ENCODE results near the gene EGF. TPM values are rescaled to one million over a fixed set of nuclear protein-coding genes. Genes with fewer than 3 reads are reported as not detected.
"Not testable (repeated sequence)": the region's sequence is repeated elsewhere in the genome, so short reads cannot be mapped to it uniquely, and the experiment has no call there.

The EGF gene
- total RNA-seq, 1 experiment from 2014 or later, result not detected

DNA sequence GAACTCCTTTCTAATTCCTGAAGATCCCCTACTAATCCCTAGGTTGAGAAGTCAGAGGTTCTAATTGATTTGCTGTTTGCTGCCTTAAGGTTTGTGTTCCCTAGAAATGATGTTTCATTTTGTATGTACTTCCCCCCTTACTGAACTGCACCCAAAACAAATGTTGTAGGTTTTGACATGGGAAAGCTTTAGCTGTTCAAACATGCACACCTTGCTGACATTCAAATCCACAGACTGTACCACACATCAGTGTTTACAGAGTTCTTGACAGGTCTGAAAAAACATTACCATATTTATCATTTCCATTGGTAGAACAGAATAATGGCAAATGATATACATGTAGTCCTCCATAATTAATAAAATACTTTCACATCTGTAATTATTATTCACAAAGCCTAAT is 18.2 kb downstream of the EGF start:
- ChIA-PET POLR2A (no interaction called here), CTCF (no interaction called here)
- H3K36me3 ChIP-seq (ENCODE audit: control insufficient read depth, insufficient read depth, low read length), result no peaks in the 10 kb centered on the region

GRCh38 chr4:109931318-109931717 is 18.6 kb downstream of the EGF start:
- Histone ChIP-seq H3K27ac (ENCODE audit: low read length) (no peak overlapping the region), H3K36me3 (ENCODE audit: control insufficient read depth, insufficient read depth, low read length) (no peaks in the 10 kb centered on the region), H3K4me3 (ENCODE audit: low read depth in 2 of 2, low read length in 2 of 2) (no peak overlapping the region), H3K4me1 (ENCODE audit: control insufficient read depth, insufficient read depth, low read length) (no peaks in the 10 kb centered on the region), H3K9me3 (ENCODE audit: control insufficient read depth, insufficient read depth, low read depth, low read length) (no peaks in the 10 kb centered on the region), H3K27me3 (ENCODE audit: control insufficient read depth, insufficient read depth, low read length) (no peaks in the 10 kb centered on the region)
- ChIA-PET CTCF (no interaction called here), POLR2A (no interaction called here)
- TF ChIP-seq CTCF (IDR thresholded peaks at IDR 0.05) (no peak; the same call in 1 of the 2 replicates), POLR2AphosphoS5 (IDR thresholded peaks at IDR 0.05; ENCODE audit: low read depth, low read length) (no peak), TCF7L2 (IDR thresholded peaks at IDR 0.05; ENCODE audit: low read depth, low read length) (no peak), SIN3A (IDR thresholded peaks at IDR 0.05; ENCODE audit: borderline replicate concordance, insufficient read depth, low read depth, low read length) (no peak)
- TF ChIP-seq, protein P1, sequence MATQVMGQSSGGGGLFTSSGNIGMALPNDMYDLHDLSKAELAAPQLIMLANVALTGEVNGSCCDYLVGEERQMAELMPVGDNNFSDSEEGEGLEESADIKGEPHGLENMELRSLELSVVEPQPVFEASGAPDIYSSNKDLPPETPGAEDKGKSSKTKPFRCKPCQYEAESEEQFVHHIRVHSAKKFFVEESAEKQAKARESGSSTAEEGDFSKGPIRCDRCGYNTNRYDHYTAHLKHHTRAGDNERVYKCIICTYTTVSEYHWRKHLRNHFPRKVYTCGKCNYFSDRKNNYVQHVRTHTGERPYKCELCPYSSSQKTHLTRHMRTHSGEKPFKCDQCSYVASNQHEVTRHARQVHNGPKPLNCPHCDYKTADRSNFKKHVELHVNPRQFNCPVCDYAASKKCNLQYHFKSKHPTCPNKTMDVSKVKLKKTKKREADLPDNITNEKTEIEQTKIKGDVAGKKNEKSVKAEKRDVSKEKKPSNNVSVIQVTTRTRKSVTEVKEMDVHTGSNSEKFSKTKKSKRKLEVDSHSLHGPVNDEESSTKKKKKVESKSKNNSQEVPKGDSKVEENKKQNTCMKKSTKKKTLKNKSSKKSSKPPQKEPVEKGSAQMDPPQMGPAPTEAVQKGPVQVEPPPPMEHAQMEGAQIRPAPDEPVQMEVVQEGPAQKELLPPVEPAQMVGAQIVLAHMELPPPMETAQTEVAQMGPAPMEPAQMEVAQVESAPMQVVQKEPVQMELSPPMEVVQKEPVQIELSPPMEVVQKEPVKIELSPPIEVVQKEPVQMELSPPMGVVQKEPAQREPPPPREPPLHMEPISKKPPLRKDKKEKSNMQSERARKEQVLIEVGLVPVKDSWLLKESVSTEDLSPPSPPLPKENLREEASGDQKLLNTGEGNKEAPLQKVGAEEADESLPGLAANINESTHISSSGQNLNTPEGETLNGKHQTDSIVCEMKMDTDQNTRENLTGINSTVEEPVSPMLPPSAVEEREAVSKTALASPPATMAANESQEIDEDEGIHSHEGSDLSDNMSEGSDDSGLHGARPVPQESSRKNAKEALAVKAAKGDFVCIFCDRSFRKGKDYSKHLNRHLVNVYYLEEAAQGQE (IDR thresholded peaks at IDR 0.05; ENCODE audit: insufficient read depth in 1 of 2, low read depth in 2 of 2, low read length in 1 of 2), result no peak
- in situ Hi-C loops (cut with HindIII; ENCODE audit: low pct_unique_long_range_greater_than_20kb, low sequenced_read_pairs), result no loop called here
- BruUV-seq (replicated peaks), result no TSS peak
- no peak for DNase-seq (ENCODE audit: low read depth, low spot score)
- no peak for ATAC-seq
- intact Hi-C loops (cut with micrococcal nuclease; ENCODE audit: unreplicated experiment), result no loop called here

More for the DNA sequence above, 18.2 kb downstream of the EGF start:
- Histone ChIP-seq H3K27me3 (ENCODE audit: control insufficient read depth, insufficient read depth, low read length) (no peaks in the 10 kb centered on the region), H3K4me3 (ENCODE audit: low read depth in 2 of 2, low read length in 2 of 2) (no peak overlapping the region), H3K4me1 (ENCODE audit: control insufficient read depth, insufficient read depth, low read length) (no peaks in the 10 kb centered on the region), H3K9me3 (ENCODE audit: control insufficient read depth, insufficient read depth, low read depth, low read length) (no peaks in the 10 kb centered on the region), H3K27ac (ENCODE audit: low read length) (no peak overlapping the region)
- intact Hi-C loops (cut with micrococcal nuclease; ENCODE audit: unreplicated experiment), result no loop called here
- in situ Hi-C loops (cut with HindIII; ENCODE audit: low pct_unique_long_range_greater_than_20kb, low sequenced_read_pairs), result no loop called here
- TF ChIP-seq CTCF (IDR thresholded peaks at IDR 0.05) (no peak), POLR2AphosphoS5 (IDR thresholded peaks at IDR 0.05; ENCODE audit: low read depth, low read length) (no peak), TCF7L2 (IDR thresholded peaks at IDR 0.05; ENCODE audit: low read depth, low read length) (no peak), SIN3A (IDR thresholded peaks at IDR 0.05; ENCODE audit: borderline replicate concordance, insufficient read depth, low read depth, low read length) (no peak)
- TF ChIP-seq, protein P1 (IDR thresholded peaks at IDR 0.05; ENCODE audit: insufficient read depth in 1 of 2, low read depth in 2 of 2, low read length in 1 of 2), result no peak
- no TSS peak for BruUV-seq (replicated peaks)
- no peak for DNase-seq (ENCODE audit: low read depth, low spot score)
- ATAC-seq, result no peak

- BruUV-seq (replicated peaks); H3K36me3 ChIP-seq (ENCODE audit: control insufficient read depth, insufficient read depth, low read length); H3K4me3 ChIP-seq (ENCODE audit: low read depth in 2 of 2, low read length in 2 of 2); ATAC-seq; POLR2A ChIA-PET; CTCF ChIA-PET; H3K27ac ChIP-seq (ENCODE audit: low read length); in situ Hi-C loops (cut with HindIII; ENCODE audit: low pct_unique_long_range_greater_than_20kb, low sequenced_read_pairs); intact Hi-C loops (cut with micrococcal nuclease; ENCODE audit: unreplicated experiment); DNase-seq (ENCODE audit: low read depth, low spot score); H3K27me3 ChIP-seq (ENCODE audit: control insufficient read depth, insufficient read depth, low read length); H3K4me1 ChIP-seq (ENCODE audit: control insufficient read depth, insufficient read depth, low read length); H3K9me3 ChIP-seq (ENCODE audit: control insufficient read depth, insufficient read depth, low read depth, low read length): not testable (repeated sequence)
These were observed 24.7 kb downstream of the EGF start for GRCh38 chr4:109937352-109937751.
